Adrenal gland (tissue), 12 donors: Measurements from ENCODE around the gene CRIP3. TPM values are rescaled to one million over a fixed set of nuclear protein-coding genes. Genes with fewer than 3 reads are reported as not detected.

Experiments used
- DNase-seq, 7 donors: peaks; one replicate each; pipeline ENCODE4 v3.0.0-alpha.2; 2019 to 2020
- H3K27ac ChIP-seq, 5 donors: fragments of 200-600 bp; sonication (generic) in 4 of 5; 1 replicate in 3 of 5; 2 replicates in 2 of 5; pipeline versions ENCODE4 v1.5.1 to v1.8.0; 2016 to 2020; ENCODE audit warnings: mild to moderate bottlenecking in 1 of 5
- H3K27me3 ChIP-seq: fragments of 200-600 bp; 2 replicates; pipeline ENCODE4 v1.8.0; 2021
- H3K36me3 ChIP-seq, 2 donors: fragments of 200-600 bp; replicated peaks in 1 of 2; 1 replicate in 1 of 2; 2 replicates in 1 of 2; pipeline versions ENCODE4 v1.5.1 to v1.8.0; 2018 to 2022
- H3K4me1 ChIP-seq, 2 donors: fragments of 200-600 bp; replicated peaks in 1 of 2; 1 replicate in 1 of 2; 2 replicates in 1 of 2; pipeline versions ENCODE4 v1.5.1 to v1.8.0; 2018 to 2021
- H3K4me3 ChIP-seq, 4 donors: fragments of 200-600 bp; sonication (generic) in 3 of 4; one replicate each; pipeline ENCODE4 v1.5.1; 2016 to 2018
- H3K9me3 ChIP-seq, 3 donors: fragments of 200-600 bp; sonication (generic) in 1 of 3; replicated peaks in 1 of 3; 1 replicate in 2 of 3; 2 replicates in 1 of 3; pipeline versions ENCODE4 v1.5.1 to v1.8.0; 2016 to 2021
- POLR2A ChIP-seq, 2 donors: fragments of 450-650 bp; IDR thresholded peaks; one replicate each; pipeline ENCODE4 v1.6.1; 2017; ENCODE audit warnings: antibody characterized with exemption in 2 of 2, mild to moderate bottlenecking in 2 of 2, moderate library complexity in 1 of 2
- WGBS, 4 donors: extraction: QIAGEN DNeasy Blood & Tissue Kit in 2 of 4; methylation state at CpG; one replicate each; pipeline versions ENCODE4 v1.1.5 to v1.1.7; 2013 to 2017; 5-methylcytosine and 5-hydroxymethylcytosine counted together
- intact Hi-C, 2 donors: fragments of 100-400 bp; cut with DNase I; formaldehyde crosslinking; loops; one replicate each; pipeline versions ENCODE4 v1.14.1 to v1.15.0; 2022 to 2023
- polyA plus RNA-seq, 3 donors: library from polyadenylated mRNA; stranded (reverse); fragments of 200-250 nt in 2 of 3; fragments of 350-450 nt in 1 of 3; fragmentation: Illumina TruSeq in 1 of 3; extraction: RNeasy Lipid Tissue Mini Kit (QIAGEN cat#74804) in 1 of 3; gene quantifications; one replicate each; pipeline ENCODE4 v1.2.3, GENCODE V29; 2013 to 2014
- total RNA-seq, 9 donors: library from RNA; depleted of rRNA in 4 of 9; stranded (reverse); fragments of >200 nt in 4 of 9; fragments of 120-200 nt in 1 of 9; fragmentation: NEBNext Ultra II Directional in 1 of 9; extraction: Animal tissue kit (Norgen Biotek cat#: 25700) in 1 of 9; gene quantifications; one replicate each; pipeline versions ENCODE4 v1.1.0 to v1.2.4, GENCODE V29; 2013 to 2023
- TF ChIP-seq, protein P1 (sequence below), 6 experiments: fragments of 450-650 bp in 4 of 6; fragments of 200-600 bp in 2 of 6; sonication (generic) in 1 of 6; IDR thresholded peaks; 1 replicate in 5 of 6; 2 replicates in 1 of 6; pipeline versions ENCODE4 v1.5.1 to v1.8.0; 2016 to 2021; ENCODE audit warnings: antibody characterized with exemption in 6 of 6, mild to moderate bottlenecking in 2 of 6, moderate library complexity in 1 of 6
- donor health status: healthy with polysubstance abuse.
- donor health status: Bipolar disorder and iron deficiency.
- donor health status: DM: yes; HTN: yes; CAD: no.
- donor health status: DM: no; HTN: no; CAD: no.
- donor health status: DM: no; HTN: no; CAD: no.
- donor health status: DM: yes; HTN: yes; CAD: no.

The CRIP3 gene
- total and polyA plus RNA-seq, 12 donors = 0.44 to 8.9 (median 1.5) TPM; not detected in 6

DNA sequence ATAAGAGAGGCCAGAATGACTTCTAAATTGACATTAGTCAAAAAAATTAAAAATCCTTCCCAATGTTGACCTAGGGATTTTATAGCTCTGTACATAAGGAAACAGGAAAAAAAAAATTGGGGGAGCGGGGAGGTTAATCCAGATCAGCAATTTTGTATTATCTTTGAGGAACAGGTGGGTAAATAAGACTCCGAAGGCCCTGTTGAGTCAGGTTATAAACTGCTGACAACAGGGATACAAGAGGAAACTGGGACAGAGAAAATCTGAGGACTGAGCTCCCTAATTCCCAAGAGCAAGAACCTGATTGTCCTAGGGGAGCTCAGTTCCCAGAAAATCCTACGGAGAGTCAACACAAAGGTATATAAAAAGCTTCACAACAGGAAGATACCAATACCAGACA is 26.8 kb upstream of the CRIP3 start:
- no peaks in the 10 kb centered on the region for H3K4me1 ChIP-seq
- no peak overlapping the region for H3K4me3 ChIP-seq
- intact Hi-C loops = loop anchor here (2.0 to 5.0 kb wide), 2 partner anchors 68 to 73 kb away; no protein-coding TSS in a partner anchor
- TF ChIP-seq POLR2A (IDR thresholded peaks at IDR 0.05) = no peak
- TF ChIP-seq, protein P1, sequence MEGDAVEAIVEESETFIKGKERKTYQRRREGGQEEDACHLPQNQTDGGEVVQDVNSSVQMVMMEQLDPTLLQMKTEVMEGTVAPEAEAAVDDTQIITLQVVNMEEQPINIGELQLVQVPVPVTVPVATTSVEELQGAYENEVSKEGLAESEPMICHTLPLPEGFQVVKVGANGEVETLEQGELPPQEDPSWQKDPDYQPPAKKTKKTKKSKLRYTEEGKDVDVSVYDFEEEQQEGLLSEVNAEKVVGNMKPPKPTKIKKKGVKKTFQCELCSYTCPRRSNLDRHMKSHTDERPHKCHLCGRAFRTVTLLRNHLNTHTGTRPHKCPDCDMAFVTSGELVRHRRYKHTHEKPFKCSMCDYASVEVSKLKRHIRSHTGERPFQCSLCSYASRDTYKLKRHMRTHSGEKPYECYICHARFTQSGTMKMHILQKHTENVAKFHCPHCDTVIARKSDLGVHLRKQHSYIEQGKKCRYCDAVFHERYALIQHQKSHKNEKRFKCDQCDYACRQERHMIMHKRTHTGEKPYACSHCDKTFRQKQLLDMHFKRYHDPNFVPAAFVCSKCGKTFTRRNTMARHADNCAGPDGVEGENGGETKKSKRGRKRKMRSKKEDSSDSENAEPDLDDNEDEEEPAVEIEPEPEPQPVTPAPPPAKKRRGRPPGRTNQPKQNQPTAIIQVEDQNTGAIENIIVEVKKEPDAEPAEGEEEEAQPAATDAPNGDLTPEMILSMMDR (IDR thresholded peaks at IDR 0.05) = no peak
- 87 to 97% (median 95%) methylated on average over 3 of the region's 3 CpGs for WGBS, 4 donors
- no peaks in the 10 kb centered on the region for H3K9me3 ChIP-seq
- H3K27me3 ChIP-seq = no peaks in the 10 kb centered on the region
- no peak for DNase-seq
- H3K27ac ChIP-seq = no peak overlapping the region
- H3K36me3 ChIP-seq = peaks cover 0 to 28% of the 10 kb centered on the region in 2 donors

GRCh38 chr6:43334466-43335095 is 26.0 kb upstream of the CRIP3 start:
- no peaks in the 10 kb centered on the region for H3K27me3 ChIP-seq
- H3K4me1 ChIP-seq = no peaks in the 10 kb centered on the region
- no peak overlapping the region for H3K4me3 ChIP-seq
- no peaks in the 10 kb centered on the region for H3K9me3 ChIP-seq
- WGBS, 4 donors = 15 to 32% (median 22%) methylated on average over 2 of the region's 2 CpGs
- DNase-seq = peak in 2 of 7 donors; percentile 11 to 12
- intact Hi-C loops = loop anchor here (2.0 to 5.0 kb wide), 2 partner anchors 67 to 72 kb away; no protein-coding TSS in a partner anchor
- TF ChIP-seq, protein P1 (IDR thresholded peaks at IDR 0.05) = peak; percentile 45 to 68 (median 64)
- no peak for TF ChIP-seq POLR2A (IDR thresholded peaks at IDR 0.05)
- peaks cover 0 to 19% of the 10 kb centered on the region in 2 donors for H3K36me3 ChIP-seq
- no peak overlapping the region for H3K27ac ChIP-seq

DNA sequence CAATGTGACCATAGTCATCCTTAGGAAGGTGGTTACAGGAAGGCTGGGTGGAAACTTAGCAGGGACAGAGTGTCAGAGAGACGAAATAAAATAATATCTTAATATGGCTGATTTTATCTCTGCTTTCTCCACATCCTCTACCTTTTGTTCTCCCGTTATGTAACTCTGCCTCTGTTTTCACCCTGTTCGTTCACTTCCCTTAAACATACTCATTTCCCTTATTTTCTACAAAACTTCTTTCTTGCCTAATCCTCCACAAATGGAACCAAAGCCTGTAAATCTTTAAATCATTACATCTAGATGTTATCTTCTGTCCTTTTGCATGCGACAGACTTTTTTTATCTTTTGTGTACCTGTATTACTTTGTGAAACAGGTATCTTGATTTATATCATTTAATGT is 23.3 kb upstream of the CRIP3 start:
- H3K36me3 ChIP-seq = peaks cover 0 to 2% of the 10 kb centered on the region in 2 donors
- WGBS, 4 donors = 60 to 72% (median 70%) methylated on average over 4 of the region's 4 CpGs
- intact Hi-C loops = no loop called here
- H3K27ac ChIP-seq = no peak overlapping the region
- no peaks in the 10 kb centered on the region for H3K9me3 ChIP-seq
- no peak overlapping the region for H3K4me3 ChIP-seq
- no peak for DNase-seq
- no peaks in the 10 kb centered on the region for H3K27me3 ChIP-seq
- TF ChIP-seq, protein P1 (IDR thresholded peaks at IDR 0.05) = no peak
- H3K4me1 ChIP-seq = no peaks in the 10 kb centered on the region

GRCh38 chr6:43331470-43331869 is 22.8 kb upstream of the CRIP3 start:
- no peaks in the 10 kb centered on the region for H3K9me3 ChIP-seq
- no peak overlapping the region for H3K4me3 ChIP-seq
- no peaks in the 10 kb centered on the region for H3K4me1 ChIP-seq
- no peaks in the 10 kb centered on the region for H3K27me3 ChIP-seq
- no peak for TF ChIP-seq POLR2A (IDR thresholded peaks at IDR 0.05)
- TF ChIP-seq, protein P1 (IDR thresholded peaks at IDR 0.05) = no peak
- intact Hi-C loops = no loop called here
- H3K36me3 ChIP-seq = peaks cover 0 to 2% of the 10 kb centered on the region in 2 donors
- H3K27ac ChIP-seq = no peak overlapping the region
- 68 to 91% (median 76%) methylated on average over 1 of the region's 1 CpG for WGBS, 4 donors
- DNase-seq = no peak
